GM21528 (cell line): ENCODE measurements around the gene MSANTD2.

Experiments used
- ATAC-seq: cut with Tn5 transposase; IDR thresholded peaks from one replicate; pipeline ENCODE4 v1.9.1; 2021; ENCODE audit warnings: mild to moderate bottlenecking, moderate library complexity; ENCODE audit not compliant: unreplicated experiment, low FRiP score

MSANTD2 gene

DNA sequence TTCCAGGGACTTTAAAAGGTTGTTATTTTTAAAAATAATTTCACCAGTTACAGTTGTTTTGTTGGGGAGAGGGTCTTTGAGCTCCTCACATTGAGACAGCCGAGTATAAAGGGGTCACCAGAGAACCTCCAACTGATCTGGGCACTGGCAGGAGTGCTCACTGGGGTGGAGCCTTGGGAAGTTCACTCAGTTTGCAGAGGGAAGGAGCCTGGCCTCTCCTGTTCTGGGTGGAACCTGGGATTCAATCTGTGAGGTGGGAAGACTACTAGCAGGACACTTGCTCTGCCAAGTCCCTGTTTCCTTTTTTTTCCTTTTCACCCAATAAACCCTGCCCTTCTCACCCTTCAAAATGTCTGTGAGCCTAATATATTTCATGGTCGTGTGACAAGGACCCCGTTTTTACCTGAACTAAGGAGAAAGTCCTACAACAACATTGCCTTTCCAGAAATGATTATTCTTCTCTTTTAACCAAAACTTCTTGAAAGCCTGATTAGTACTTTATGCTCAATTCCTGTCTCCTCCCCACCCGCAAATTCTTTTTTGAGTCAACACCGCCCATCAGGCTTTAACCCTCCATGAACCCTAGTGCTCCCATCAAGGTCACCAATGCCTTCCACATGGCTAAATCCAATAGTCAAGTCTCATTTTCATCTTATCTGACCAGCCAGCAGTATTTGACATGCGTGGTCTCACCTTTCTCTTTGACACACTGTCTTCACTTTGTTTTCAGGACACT, 22.0 kb upstream of the MSANTD2 start:
- no peak for ATAC-seq

DNA sequence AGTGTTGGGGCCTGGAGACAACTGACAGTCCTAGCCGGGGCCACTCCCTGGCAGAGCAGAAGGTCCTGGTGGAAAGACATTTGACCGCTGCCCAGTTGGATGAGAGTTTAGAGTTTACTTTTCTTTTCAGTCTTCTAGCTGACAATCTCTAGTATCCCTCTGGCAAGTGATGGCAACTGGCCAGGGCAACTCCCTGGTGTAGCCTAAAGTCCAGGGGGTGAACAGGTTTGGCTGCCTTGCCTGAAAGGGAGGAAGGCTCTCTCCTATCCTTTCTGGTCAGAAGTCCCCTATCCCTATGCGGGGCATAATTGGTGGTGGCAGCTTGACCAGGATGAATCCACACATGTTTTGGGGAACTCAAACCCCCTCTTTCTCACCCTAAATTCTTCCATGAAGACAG, 16.8 kb upstream of the MSANTD2 start:
- ATAC-seq: no peak

DNA sequence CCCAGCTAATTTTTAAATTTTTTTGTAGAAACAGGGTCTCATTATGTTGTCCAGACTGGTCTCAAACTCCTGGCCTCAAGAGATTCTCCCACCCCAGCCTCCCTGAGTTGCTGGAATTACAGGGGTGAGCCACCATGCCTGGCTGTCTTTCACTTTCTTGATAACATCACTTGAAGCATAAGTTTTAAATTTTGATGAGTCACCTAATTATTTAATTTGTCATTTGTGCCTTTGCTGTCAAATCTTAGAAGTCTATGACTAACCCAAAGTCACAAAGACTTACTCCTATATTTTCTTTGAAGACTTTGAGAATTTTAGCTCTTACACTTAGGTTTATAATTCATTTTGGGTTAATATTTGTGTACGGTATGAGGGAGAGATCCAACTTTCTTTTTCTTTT, 14.5 kb upstream of the MSANTD2 start:
- no peak for ATAC-seq

DNA sequence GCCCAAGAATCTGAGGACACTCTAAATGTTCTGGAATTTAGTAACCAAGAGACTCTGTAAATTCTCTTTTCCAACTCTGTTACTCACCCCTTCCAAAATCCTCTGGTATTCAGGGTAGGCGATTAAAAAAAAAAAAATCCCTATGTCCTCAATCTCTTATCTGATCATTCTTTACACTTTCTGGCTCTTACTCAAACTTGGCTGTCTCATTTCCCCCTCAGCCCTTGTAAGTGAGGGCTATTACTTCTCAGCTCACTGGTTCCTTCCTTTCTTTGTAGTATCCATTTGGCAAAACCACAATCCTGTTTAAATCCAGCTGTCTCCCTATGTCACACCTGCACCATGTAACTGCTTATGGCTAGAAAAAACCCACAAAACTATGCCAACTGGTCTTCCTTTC, 12.7 kb upstream of the MSANTD2 start:
- ATAC-seq: no peak

DNA sequence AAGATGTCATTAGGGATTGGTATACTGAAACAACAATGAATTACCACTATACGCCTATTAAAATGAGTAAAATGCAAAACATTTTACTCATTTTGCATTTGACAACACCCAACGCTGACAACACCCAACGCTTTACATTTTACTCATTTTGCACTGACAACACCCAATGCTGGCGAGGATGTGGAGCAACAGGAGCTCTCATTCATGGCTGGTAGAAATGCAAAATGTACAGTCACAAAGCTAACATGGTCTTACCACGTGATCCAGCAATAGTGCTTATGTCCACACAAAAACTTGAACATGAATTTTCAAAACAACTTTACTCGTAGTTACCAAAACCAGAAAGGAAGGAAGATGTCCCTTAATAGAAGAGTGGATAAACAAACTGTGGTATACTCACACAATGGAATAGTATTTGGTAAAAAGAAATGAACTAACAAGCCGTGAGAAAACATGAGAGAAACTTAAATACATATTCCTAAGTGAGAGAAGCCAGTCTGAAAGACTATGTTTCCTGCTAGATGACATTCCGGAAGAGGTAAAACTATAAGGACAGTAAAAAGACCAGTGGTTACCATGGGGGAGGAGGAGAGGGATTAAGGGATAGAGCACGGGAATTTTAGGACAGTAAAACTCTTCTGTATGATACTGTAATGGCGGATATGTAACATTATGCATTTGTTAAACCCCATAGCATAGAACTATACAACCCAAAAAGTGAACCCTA, 11.4 kb upstream of the MSANTD2 start:
- ATAC-seq: no peak

DNA sequence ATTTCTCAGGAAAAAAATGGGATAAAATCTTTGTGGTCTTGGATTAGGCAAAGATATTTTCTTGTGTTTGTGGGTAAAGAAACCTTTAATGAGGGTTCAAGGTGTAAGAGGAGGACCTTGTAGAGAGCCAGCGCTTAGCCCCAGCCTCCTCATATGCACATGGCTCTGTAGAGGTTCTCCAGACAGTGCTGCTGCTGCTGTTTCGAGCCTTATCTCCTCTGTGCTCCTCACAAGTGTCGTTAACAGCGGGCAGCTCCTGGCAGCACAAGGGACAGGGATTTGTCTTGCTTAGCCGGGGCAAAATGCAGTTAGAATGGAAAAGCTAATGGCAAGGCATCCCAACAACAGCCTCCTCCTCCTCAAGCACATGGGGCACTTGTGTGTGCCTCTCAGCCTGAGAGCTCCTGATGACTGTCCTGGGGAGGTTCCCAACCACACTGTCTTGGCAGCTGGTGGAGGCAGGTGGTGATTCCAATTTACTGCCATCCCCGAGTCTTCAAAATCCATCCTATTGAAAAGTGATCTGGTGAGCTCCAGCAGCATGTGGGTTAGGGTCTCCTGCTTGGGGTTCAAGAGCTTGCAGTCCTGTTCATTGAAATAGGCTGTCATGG, 7.6 kb upstream of the MSANTD2 start:
- ATAC-seq: no peak

DNA sequence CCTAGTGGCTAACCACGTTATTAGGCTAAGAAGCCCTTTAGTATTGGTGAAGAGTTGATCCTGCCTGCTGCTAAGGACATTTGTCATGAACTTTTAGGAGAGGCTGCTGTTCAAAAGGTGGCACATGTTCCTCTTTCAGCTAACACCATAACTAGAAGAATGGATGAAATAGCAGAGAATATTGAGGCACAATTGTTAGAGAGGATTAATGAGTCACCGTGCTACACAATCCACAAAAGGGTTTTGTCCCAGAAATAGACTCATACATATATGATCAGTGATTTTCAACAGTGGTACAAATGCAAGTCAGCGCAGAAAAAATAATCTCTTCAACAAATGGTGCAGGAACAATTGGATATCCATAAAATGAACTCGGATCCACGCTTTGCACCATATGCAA, 7.0 kb upstream of the MSANTD2 start:
- no peak for ATAC-seq

DNA sequence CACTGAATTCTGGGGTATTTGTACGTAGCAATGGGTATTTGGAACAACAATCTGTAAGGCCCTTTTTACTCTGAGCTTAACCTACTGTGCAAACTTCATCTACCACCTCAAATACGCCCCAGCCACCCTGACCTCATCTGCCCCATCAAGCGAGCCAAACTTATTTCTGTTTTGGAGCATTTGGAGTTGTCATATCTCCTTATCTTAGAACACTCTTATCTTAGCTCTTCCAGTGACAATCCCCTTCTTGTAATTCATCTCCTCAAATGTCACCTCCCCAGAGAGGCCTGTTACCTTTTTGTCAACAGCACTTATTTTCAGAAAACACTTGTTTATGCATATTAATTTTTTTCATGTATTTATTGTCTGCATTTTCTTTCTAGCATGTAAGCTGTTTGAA, 4.7 kb upstream of the MSANTD2 start:
- ATAC-seq: no peak

DNA sequence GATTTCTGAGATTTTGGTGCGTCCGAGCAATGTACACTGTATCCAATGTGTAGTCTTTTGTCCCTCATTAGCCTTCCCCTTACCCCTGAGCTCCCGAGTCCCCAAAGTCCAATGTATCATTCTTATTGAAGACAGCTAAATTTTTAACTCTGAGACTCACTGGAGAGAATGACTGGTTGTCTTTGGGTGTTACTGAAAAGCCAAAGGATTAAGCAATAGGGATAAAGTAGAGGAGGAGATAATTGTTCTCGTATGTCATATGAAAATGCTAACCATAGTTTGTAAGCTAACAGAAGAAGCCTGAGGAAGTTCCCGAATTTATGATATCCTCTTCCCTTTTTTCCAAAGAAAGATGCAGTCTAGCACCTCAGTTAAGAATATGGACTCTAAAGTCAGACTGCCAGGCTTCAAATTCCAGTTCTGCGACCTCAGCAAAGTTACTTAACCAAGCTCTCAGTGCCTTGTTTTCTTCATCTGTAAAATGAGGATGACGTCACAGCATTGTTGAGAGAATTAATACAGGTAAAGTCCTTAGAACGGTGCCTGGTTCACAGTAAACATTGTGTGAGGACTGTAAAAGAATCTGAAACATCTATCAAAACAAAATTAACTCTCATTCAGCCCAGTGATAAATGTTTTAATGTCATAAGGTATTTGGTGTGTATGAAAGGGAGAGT, 1.6 kb upstream of the MSANTD2 start:
- ATAC-seq: no peak

DNA sequence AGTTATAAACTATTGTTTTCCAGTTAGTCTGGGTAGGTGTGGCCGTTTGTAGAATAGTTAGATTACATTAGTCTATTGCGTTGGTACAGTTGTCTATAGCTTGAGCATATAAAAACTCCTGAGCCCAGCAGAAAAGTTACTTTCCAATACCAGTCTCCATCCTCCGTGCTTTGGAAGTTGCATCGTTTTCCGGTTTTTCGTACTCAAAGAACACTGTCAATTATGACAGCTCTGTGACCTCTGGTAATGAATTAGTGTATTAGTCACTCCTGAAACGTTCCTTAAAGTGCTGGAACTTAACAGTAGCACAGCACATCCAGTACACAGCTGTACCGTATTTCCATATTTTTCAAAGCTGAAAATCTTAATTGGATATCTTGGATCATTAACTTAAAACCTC, 808 bp upstream of the MSANTD2 start:
- no peak for ATAC-seq

DNA sequence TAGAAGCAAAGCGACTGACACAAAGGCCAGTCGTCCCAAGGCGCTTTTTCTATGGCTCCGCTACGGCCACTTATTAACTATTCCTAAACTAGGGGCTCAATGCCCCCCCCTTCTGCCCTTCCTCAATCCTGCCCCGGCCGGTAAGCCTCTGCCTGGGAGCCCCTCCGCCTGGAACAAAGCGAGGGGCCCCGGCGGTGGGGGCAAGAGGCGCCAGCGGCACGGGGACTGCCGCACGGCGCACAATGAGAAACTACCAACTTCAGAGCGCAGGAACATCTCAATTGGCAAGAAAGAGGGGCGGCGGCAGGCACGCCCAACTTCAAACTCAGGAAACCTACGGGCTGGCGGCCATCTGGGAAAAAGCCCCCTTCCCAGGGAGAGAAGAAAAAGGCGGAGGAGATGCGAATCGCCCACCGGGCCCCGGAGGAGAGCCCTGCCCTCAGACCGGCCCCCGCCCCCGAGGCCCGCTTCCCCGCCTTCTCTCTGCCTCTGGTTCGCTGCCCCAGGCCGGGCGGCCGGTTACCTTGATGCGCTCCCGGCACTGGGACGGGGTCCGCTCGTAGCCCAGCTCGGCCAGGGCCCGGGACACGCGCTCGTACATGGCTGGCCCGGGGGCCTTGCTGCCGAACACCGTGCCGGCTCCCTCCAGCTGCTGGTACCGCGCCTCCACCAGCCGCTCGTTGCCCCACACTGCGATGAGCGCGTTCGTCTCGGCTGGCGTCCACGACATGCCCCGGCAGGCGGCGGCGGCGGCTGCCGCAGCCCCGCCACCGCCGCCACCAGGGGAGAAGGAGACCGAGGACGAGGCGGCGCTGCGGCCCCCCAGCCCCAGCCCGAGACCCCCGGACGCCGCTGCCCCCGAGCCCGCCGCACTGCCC, 619 bp downstream of the MSANTD2 start:
- peak; percentile 48 for ATAC-seq

DNA sequence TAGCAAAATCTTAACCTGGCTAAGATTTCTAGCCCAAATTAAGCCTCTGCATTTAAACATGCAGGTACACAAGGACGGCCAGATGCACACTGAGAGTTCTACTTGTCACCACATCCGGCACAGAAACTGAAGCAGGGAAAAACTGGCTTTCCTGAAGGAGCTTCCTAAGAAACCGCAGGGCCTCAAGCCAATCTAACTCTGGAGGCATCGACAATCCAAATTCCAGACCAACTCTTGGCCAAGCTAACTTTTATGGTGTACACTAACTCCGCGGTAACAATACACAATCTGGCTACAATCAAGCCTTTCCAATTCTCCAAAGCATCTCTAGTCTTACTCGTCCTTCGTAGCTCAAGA, 1.2 kb downstream of the MSANTD2 start:
- ATAC-seq: peak; percentile 34

DNA sequence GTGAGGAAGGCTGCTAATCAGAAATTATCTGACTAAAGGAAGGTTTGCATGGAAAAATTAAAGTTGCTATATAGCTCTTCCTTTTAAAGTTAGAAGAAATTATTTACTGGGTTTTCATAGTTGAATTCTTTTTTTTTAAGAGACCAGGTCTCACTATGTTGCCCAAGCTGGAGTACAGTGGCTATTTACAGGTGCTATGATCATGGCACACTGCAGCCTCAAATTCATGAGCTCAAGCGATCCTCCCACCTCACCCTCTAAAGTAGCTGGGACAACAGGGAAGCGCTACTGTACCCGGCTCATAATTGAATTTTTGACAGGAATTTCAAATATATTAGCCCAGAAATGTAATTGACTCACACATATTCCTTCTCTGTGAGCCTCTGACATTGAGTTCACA, 3.9 kb downstream of the MSANTD2 start:
- ATAC-seq: no peak

DNA sequence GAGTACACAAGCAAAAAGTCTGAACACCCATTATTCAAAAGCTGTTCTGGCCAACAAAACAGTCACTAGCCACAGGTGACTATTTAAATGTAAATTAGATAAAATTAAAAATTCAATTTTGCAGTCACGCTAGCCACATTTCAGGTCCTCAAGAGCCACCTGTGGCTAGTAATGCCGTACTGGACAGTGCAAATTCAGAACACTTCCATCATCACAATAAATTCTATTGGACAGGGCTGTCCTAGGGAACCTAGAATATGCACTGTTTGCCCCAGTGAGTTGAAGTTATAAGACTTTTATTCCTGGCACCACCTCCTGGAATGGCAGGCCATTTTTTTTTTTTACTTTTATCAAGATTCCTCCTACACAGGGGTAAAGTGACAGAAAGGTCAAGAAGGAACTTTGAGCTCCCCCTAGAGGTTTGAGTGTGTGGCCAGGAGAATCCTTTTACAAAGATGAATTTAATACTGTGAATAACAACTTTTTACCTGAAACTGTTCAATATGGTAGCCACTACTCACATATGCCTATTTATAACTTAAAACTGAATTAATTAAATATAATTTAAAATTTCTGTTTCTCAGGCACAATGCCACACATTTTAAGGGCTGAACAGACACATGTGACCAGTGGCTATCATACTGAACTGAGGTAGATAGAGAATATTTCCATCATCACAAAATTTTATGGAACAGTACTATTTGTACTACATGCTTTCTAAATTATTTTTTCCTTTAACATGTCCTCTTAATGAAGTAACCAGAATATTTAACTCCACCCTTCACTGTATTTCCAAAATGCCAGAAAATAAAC, 6.5 kb downstream of the MSANTD2 start:
- peak; percentile 63 for ATAC-seq

DNA sequence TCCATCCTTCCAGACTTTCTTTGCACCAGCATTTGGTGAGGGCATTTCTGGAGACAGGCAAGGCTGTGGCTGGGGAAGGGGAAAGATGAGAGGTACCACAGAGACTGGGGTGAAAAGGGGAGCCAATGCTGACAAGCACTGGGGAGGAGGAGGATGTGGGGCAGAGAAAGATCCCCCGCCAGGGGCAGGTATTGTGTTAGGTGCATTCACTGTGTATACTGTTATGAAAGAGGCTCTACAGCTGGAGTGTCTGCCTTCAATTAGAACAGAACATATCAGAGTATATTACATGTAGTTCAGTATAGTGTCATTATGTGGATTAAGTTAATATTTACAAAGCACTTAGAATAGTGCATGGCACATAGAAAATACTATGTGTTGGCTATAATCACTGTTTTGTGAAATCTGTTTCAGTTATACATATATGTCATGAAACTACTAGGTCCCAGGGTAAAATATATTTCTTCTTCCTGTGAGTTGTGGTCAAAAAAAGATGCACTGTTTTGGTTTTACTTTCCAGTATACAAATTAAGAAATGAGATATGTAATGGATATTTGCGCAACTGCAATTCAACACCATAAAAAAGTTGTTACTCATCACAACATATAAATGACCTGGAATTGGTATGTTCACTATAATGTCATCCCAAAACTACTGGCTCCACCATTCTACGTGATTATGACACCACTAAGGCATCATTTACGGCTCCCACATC, 8.4 kb downstream of the MSANTD2 start:
- peak; percentile 81 for ATAC-seq

DNA sequence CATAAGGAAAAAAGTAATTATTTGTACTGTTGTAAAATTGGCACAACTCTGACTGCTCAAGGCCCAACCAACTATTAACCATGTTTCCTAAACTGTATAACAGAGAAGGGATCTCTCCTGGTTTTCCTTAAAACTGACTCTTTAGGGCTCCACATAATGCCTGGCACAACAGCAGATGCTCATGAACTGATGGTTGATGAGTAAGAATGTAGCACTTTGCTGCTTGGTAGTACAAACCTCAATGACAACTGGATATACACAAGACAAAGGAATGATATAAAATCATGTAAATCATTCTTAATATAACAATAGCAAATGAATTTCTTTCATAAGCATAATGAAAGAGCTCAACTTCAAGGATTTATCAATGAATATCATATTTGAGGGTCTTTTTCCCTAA, 11.7 kb downstream of the MSANTD2 start:
- no peak for ATAC-seq

DNA sequence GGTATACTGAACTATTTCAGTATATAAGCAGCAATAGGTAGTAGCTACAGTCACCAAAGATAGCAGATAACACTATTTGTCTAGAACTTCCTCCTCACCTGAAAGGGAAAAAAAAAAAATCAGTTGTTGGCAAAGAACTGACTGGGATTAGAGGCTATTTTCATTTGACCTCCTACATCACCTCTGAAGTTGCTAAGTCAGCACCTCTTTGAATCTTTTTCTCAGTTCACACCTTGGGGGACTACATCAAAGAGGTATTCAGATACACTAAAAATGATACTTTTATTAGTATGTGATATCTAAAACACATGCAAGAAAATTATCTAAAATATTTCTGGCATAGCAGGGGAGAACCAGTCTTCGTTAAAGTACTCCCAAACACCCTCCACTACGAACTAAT, 16.2 kb downstream of the MSANTD2 start:
- no peak for ATAC-seq

DNA sequence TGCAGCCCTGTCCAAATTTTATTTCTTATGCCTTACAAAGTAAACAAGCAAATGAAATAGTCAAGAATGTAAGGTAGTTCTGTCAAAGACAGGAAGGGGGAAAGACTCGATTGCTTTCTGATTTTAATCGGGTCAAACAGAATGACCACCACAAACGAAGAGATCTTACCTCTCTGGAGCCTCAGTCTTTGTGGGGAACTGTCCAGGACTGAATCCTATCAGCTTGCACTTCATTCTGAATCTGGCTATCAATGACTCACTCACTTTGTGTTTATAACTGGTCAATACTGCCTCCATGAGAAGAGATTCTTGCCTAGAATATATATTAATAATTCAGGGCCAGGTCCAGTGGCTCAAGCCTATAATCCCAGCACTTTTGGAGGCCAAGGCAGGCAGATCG, 17.2 kb downstream of the MSANTD2 start:
- no peak for ATAC-seq

DNA sequence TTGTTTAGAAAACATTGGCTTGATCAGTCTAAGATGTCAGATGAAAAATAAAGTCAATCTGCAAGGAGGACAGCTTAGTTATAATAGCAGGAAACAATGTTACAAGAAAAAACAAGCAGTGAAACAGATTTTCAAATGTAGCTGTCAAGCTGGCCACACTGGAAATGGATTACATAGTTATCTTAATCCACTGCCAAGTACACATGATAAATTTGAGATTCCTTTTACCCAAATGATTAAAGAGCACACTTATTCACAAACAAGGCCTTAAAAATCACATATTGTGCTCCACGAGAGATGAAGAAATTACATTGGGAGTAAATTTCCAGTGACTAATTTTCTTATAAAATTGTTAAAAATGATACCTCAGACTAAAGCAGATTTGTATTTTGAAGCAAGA, 20.6 kb downstream of the MSANTD2 start:
- no peak for ATAC-seq
